ENCODE results near the gene PRXL2C.
"Not testable (repeated sequence)": the region's sequence is repeated elsewhere in the genome, so short reads cannot be mapped to it uniquely, and the experiment has no call there.

The PRXL2C gene

DNA sequence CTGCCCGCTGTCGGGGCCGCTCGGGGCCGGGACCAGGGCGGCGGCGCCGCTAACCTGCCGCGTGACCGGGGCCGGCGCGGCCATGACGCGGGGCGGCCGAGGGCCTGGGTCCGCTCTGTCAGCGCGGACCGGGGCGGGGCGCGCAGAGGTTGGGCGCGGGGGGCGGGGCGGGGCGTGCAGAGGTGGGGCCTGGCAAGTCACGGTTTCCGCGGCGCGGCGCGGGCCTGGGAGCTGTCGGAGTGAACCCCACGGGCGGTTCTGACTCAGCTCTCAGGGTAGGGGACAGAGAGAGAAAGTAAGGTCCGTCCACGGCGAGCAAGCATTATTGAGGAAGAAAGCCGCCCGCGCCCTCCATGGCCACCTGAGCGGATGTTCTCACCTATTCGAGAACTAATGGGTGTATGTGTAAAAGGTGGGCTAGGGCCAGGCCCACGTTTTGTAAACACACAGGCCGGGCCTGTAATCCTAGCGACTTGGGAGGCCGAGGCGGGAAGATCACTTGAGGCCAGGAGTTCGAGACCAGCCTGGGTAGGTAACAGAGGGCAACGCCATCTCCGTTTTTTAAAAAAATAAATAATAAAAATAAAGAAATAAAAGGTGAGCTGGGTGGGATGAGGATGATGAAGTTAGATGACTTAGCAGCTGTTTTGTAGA lies at the start of gene PRXL2C:
Gene PRXL2C (minus strand): TSS at position 120 of the 654 bp plus-strand sequence. CDS start 36 bp downstream, at position 84.
- Histone ChIP-seq H3K27me3 (ENCODE audit: control insufficient read depth in 1 of 2, insufficient read depth in 2 of 2, low read length in 2 of 2) (no peaks in the 10 kb centered on the region), H3K4me1 (ENCODE audit: insufficient read depth, low read length) (peaks cover 11% of the 10 kb centered on the region), H3K9me3 (ENCODE audit: low read length) (no peaks in the 10 kb centered on the region), H3K27ac (ENCODE audit: low read depth, low read length) (peak within 1 kb of the TSS; percentile 95), H3K9ac (ENCODE audit: low read length) (peak within 1 kb of the TSS; percentile 74), H3K4me3 (ENCODE audit: low read depth in 1 of 2, low read length in 2 of 2) (peak within 1 kb of the TSS; percentile 70 to 79), H3K36me3 (ENCODE audit: insufficient read depth, low read length) (peaks cover 18% of the 10 kb centered on the region)

DNA sequence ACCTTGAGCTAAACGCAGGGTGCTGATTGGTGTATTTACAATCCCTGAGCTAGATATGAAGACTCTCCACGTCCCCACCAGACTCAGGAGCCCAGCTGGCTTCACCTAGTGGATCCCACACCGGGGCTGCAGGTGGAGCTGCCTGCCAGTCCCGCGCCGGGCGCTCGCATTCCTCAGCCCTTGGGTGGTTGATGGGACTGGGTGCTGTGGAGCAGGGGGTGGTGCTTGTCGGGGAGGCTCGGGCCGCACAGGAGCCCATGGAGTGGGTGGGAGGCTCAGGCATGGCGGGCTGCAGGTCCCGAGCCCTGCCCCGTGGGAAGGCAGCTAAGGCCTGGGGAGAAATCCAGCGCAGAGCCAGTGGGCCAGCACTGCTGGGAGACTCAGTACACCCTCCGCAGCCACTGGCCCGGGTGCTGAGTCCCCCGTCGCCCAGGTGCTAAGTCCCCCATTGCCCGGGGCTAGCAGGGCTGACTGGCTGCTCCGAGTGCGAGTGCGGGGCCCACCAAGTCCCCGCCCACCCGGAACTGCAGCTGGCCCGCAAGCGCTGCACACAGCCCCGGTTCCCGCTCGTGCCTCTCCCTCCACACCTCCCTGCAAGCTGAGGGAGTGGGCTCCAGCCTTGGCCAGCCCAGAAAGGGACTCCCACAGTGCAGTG lies 45.7 kb upstream of the PRXL2C start:
- H3K9ac ChIP-seq (ENCODE audit: low read length); H3K4me3 ChIP-seq (ENCODE audit: low read depth in 1 of 2, low read length in 2 of 2); H3K4me1 ChIP-seq (ENCODE audit: insufficient read depth, low read length); H3K36me3 ChIP-seq (ENCODE audit: insufficient read depth, low read length); H3K27ac ChIP-seq (ENCODE audit: low read depth, low read length); H3K27me3 ChIP-seq (ENCODE audit: control insufficient read depth in 1 of 2, insufficient read depth in 2 of 2, low read length in 2 of 2); H3K9me3 ChIP-seq (ENCODE audit: low read length): not testable (repeated sequence)

DNA sequence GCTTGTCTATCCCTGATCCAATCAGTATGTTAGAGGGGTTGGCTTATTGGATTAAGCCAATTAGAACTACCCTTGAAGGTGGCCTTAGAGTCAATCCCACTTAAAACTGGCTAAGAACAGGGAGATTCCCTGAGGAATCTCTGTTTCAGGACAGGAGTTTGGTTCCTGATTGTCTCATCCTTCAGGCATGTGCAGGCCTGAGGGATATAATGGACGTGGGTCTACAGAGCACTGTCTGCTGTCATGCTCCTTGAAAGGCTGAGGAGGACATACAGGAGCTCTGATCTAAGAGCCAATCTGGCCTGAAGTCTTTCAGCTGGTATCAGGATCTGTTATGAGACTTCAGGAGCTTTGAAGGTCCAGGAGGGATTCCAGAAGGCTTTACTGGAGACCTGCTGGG lies 36.2 kb upstream of the PRXL2C start:
- Histone ChIP-seq H3K4me3 (ENCODE audit: low read depth in 1 of 2, low read length in 2 of 2) (no peak overlapping the region), H3K9ac (ENCODE audit: low read length) (no peak overlapping the region), H3K36me3 (ENCODE audit: insufficient read depth, low read length) (no peaks in the 10 kb centered on the region), H3K4me1 (ENCODE audit: insufficient read depth, low read length) (no peaks in the 10 kb centered on the region), H3K27ac (ENCODE audit: low read depth, low read length) (no peak overlapping the region), H3K9me3 (ENCODE audit: low read length) (no peaks in the 10 kb centered on the region), H3K27me3 (ENCODE audit: control insufficient read depth in 1 of 2, insufficient read depth in 2 of 2, low read length in 2 of 2) (no peaks in the 10 kb centered on the region)

- Histone ChIP-seq H3K4me1 (ENCODE audit: insufficient read depth, low read length) (no peaks in the 10 kb centered on the region), H3K36me3 (ENCODE audit: insufficient read depth, low read length) (no peaks in the 10 kb centered on the region), H3K4me3 (ENCODE audit: low read depth in 1 of 2, low read length in 2 of 2) (no peak overlapping the region), H3K9me3 (ENCODE audit: low read length) (no peaks in the 10 kb centered on the region), H3K27ac (ENCODE audit: low read depth, low read length) (no peak overlapping the region), H3K9ac (ENCODE audit: low read length) (no peak overlapping the region), H3K27me3 (ENCODE audit: control insufficient read depth in 1 of 2, insufficient read depth in 2 of 2, low read length in 2 of 2) (no peaks in the 10 kb centered on the region)
These were observed 33.8 kb upstream of the PRXL2C start for GRCh38 chr9:96688745-96689464.

- no peaks in the 10 kb centered on the region for H3K36me3 ChIP-seq (ENCODE audit: insufficient read depth, low read length)
- H3K4me1 ChIP-seq (ENCODE audit: insufficient read depth, low read length): no peaks in the 10 kb centered on the region
- H3K27me3 ChIP-seq (ENCODE audit: control insufficient read depth in 1 of 2, insufficient read depth in 2 of 2, low read length in 2 of 2): no peaks in the 10 kb centered on the region
- H3K4me3 ChIP-seq (ENCODE audit: low read depth in 1 of 2, low read length in 2 of 2): no peak overlapping the region
- no peaks in the 10 kb centered on the region for H3K9me3 ChIP-seq (ENCODE audit: low read length)
- no peak overlapping the region for H3K27ac ChIP-seq (ENCODE audit: low read depth, low read length)
- no peak overlapping the region for H3K9ac ChIP-seq (ENCODE audit: low read length)
These were observed 33.1 kb upstream of the PRXL2C start for GRCh38 chr9:96688187-96688586.

DNA sequence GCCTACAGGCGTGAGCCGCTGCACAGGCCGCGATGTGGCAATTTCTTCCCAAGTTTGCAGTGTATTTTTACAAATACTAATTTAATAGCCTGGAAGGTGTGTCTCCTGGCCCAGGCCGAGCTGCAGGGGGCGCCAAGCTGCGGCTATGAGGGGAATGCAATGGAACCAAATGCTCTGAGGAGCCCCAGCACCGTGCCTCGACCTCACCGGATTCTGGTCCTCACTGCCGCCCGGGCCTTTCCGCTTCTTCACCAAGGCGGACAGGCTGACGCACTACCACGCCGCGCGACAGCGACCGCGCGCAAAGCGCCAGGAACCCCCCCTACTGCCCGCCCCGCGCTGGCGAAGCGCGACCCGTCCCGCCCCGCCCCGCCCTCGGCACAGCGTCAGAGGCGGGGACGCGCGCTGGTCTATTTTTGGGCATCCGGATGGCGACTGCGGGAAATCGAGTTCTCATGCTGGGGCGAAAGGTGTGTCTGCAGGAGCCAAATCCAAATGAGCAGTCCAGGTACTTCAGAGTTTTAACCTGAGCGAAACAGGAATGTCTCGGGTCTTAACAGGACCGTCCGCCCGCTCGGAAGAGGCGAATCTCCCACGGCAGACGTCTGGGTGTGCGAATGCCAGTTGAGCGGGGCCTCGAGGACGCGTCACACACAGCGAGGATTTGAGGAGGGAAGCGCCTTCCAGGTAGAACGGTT lies 31.7 kb upstream of the PRXL2C start:
- Histone ChIP-seq H3K9ac (ENCODE audit: low read length) (no peak overlapping the region), H3K27ac (ENCODE audit: low read depth, low read length) (peak overlapping the region; percentile 60), H3K4me1 (ENCODE audit: insufficient read depth, low read length) (no peaks in the 10 kb centered on the region), H3K4me3 (ENCODE audit: low read depth in 1 of 2, low read length in 2 of 2) (peak overlapping the region; percentile 62 to 91), H3K36me3 (ENCODE audit: insufficient read depth, low read length) (no peaks in the 10 kb centered on the region), H3K27me3 (ENCODE audit: control insufficient read depth in 1 of 2, insufficient read depth in 2 of 2, low read length in 2 of 2) (no peaks in the 10 kb centered on the region), H3K9me3 (ENCODE audit: low read length) (no peaks in the 10 kb centered on the region)

- H3K27ac ChIP-seq (ENCODE audit: low read depth, low read length): no peak overlapping the region
- H3K36me3 ChIP-seq (ENCODE audit: insufficient read depth, low read length): no peaks in the 10 kb centered on the region
- H3K9ac ChIP-seq (ENCODE audit: low read length): no peak overlapping the region
- no peak overlapping the region for H3K4me3 ChIP-seq (ENCODE audit: low read depth in 1 of 2, low read length in 2 of 2)
- H3K27me3 ChIP-seq (ENCODE audit: control insufficient read depth in 1 of 2, insufficient read depth in 2 of 2, low read length in 2 of 2): no peaks in the 10 kb centered on the region
- no peaks in the 10 kb centered on the region for H3K4me1 ChIP-seq (ENCODE audit: insufficient read depth, low read length)
- no peaks in the 10 kb centered on the region for H3K9me3 ChIP-seq (ENCODE audit: low read length)
These were observed 25.8 kb upstream of the PRXL2C start for GRCh38 chr9:96680812-96681499.

DNA sequence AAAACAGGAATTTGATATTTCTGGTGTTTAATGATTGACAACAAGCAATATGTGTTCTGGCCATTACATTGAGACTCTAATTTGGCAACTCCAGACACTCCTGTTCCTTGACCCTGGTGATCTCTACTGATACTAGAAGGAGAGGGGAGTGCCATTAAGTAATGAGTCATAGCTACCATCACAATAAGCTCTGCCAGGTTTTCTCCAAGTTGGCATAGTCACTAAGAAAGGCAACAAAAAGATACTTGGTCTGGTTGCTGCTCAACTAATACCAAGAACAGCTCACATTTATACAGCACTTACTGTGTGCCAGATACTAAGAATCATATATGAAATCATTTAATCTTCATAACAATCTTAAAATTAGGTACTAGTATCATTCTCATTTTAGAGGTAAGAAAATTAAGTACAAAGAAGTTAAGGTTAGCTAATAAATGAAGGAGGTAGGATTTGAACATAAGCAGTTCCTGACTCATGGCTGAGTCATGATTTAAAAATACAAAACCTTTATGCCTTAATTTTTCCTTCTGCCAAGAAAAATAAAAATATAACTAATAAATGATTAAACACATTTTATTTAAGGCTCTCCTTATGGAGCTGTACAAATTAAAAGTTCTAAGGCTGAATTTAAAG lies 19.9 kb upstream of the PRXL2C start:
- Histone ChIP-seq H3K27ac (ENCODE audit: low read depth, low read length) (no peak overlapping the region), H3K4me1 (ENCODE audit: insufficient read depth, low read length) (no peaks in the 10 kb centered on the region), H3K9me3 (ENCODE audit: low read length) (no peaks in the 10 kb centered on the region), H3K36me3 (ENCODE audit: insufficient read depth, low read length) (no peaks in the 10 kb centered on the region), H3K4me3 (ENCODE audit: low read depth in 1 of 2, low read length in 2 of 2) (no peak overlapping the region), H3K27me3 (ENCODE audit: control insufficient read depth in 1 of 2, insufficient read depth in 2 of 2, low read length in 2 of 2) (no peaks in the 10 kb centered on the region), H3K9ac (ENCODE audit: low read length) (no peak overlapping the region)

GRCh38 chr9:96673786-96674185 lies 18.7 kb upstream of the PRXL2C start:
- H3K27me3 ChIP-seq (ENCODE audit: control insufficient read depth in 1 of 2, insufficient read depth in 2 of 2, low read length in 2 of 2); H3K9ac ChIP-seq (ENCODE audit: low read length); H3K9me3 ChIP-seq (ENCODE audit: low read length); H3K4me3 ChIP-seq (ENCODE audit: low read depth in 1 of 2, low read length in 2 of 2); H3K27ac ChIP-seq (ENCODE audit: low read depth, low read length); H3K4me1 ChIP-seq (ENCODE audit: insufficient read depth, low read length); H3K36me3 ChIP-seq (ENCODE audit: insufficient read depth, low read length): not testable (repeated sequence)

DNA sequence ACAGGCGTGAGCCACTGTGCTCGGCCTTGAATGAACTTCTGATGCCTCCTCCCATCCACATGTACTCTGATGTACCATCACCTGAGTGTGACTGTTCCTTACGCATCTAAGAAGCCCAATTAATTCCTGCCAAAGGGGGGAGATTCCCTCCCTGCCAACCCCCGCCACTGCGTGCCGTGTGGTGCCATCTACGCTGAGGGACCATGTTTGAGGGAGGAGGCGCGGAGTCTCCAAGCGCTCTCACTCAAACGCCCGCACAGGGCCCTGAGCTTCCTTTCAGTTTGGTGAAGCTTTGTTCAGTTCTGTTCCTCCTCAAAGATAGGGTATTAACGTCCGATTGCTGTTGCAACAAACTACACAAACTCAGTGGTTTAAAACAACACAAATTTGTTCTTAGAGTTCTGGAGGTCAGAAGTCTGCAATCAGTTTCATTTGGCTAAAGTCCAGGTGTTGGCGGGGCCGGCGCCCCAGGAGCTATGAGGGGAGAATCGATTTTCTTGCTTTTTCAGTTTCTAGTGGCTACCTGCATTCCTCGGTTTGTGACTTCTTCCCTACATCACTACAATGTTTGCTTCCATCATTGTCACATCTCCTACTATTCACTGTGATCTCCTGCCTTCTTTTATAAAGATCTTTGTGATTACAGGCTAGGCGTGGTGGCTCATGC lies 13.9 kb upstream of the PRXL2C start:
- Histone ChIP-seq H3K9me3 (ENCODE audit: low read length) (no peaks in the 10 kb centered on the region), H3K4me3 (ENCODE audit: low read depth in 1 of 2, low read length in 2 of 2) (no peak overlapping the region), H3K36me3 (ENCODE audit: insufficient read depth, low read length) (no peaks in the 10 kb centered on the region), H3K9ac (ENCODE audit: low read length) (no peak overlapping the region), H3K27me3 (ENCODE audit: control insufficient read depth in 1 of 2, insufficient read depth in 2 of 2, low read length in 2 of 2) (no peaks in the 10 kb centered on the region), H3K27ac (ENCODE audit: low read depth, low read length) (no peak overlapping the region), H3K4me1 (ENCODE audit: insufficient read depth, low read length) (no peaks in the 10 kb centered on the region)

Measured in muscle layer of colon (tissue), 2 donors.